ENCODE data around the gene DOCK10. TPM values are rescaled to one million over a fixed set of nuclear protein-coding genes. Genes with fewer than 3 reads are reported as not detected.
A peak's percentile ranks its signal among the peaks of the same experiment; 100 is the strongest.

Gene DOCK10
- total and polyA plus RNA-seq, 7 donors, result 3.0 to 11.4 (median 5.4) TPM

- WGBS, 2 donors, result 36 to 64% methylated on average over 5 of the region's 5 CpGs
- Histone ChIP-seq H3K4me3 (no peak overlapping the region), H3K36me3 (no peaks in the 10 kb centered on the region), H3K4me1 (peaks cover 0 to 5% (median 2%) of the 10 kb centered on the region in 4 donors), H3K9me3 (no peaks in the 10 kb centered on the region), H3K27me3 (no peaks in the 10 kb centered on the region), H3K27ac (peak overlapping the region in 1 of 4 donors; percentile 39)
- no peak for TF ChIP-seq EP300 (IDR thresholded peaks at IDR 0.05)
- TF ChIP-seq POLR2A (IDR thresholded peaks at IDR 0.05), result no peak
- no peak for TF ChIP-seq POLR2AphosphoS5 (IDR thresholded peaks at IDR 0.05)
- no peak for TF ChIP-seq CTCF (IDR thresholded peaks at IDR 0.05)
- DNase-seq, result no peak
- intact Hi-C loops (cut with DNase I), result no loop called here
These were observed 112.1 kb downstream of the DOCK10 start for GRCh38 chr2:224930124-224930523.

GRCh38 chr2:224929512-224929911 lies 112.8 kb downstream of the DOCK10 start:
- no peak overlapping the region for H3K4me3 ChIP-seq
- H3K36me3 ChIP-seq, result no peaks in the 10 kb centered on the region
- no peak for DNase-seq
- H3K27ac ChIP-seq, result no peak overlapping the region
- peaks cover 0 to 4% (median under 1%) of the 10 kb centered on the region in 4 donors for H3K4me1 ChIP-seq
- TF ChIP-seq POLR2AphosphoS5 (IDR thresholded peaks at IDR 0.05), result no peak
- no peak for TF ChIP-seq CTCF (IDR thresholded peaks at IDR 0.05)
- TF ChIP-seq EP300 (IDR thresholded peaks at IDR 0.05), result no peak
- no peak for TF ChIP-seq POLR2A (IDR thresholded peaks at IDR 0.05)
- intact Hi-C loops (cut with DNase I), result no loop called here
- WGBS, 2 donors, result 25 to 81% methylated on average over 3 of the region's 3 CpGs
- H3K27me3 ChIP-seq, result no peaks in the 10 kb centered on the region
- no peaks in the 10 kb centered on the region for H3K9me3 ChIP-seq

GRCh38 chr2:224927646-224928173 lies 114.6 kb downstream of the DOCK10 start:
- peak overlapping the region in 2 of 4 donors; percentile 34 to 68 for H3K27ac ChIP-seq
- no peak overlapping the region for H3K4me3 ChIP-seq
- intact Hi-C loops (cut with DNase I), result no loop called here
- H3K27me3 ChIP-seq, result no peaks in the 10 kb centered on the region
- TF ChIP-seq POLR2A (IDR thresholded peaks at IDR 0.05) (no peak), POLR2AphosphoS5 (IDR thresholded peaks at IDR 0.05) (no peak), EP300 (IDR thresholded peaks at IDR 0.05) (no peak), CTCF (IDR thresholded peaks at IDR 0.05) (no peak)
- no peaks in the 10 kb centered on the region for H3K36me3 ChIP-seq
- H3K4me1 ChIP-seq, result peaks cover 0 to 4% (median 0%) of the 10 kb centered on the region in 4 donors
- no peaks in the 10 kb centered on the region for H3K9me3 ChIP-seq
- DNase-seq, result no peak
- 33 to 36% methylated on average over 7 of the region's 7 CpGs for WGBS, 2 donors

- H3K27ac ChIP-seq, result peak overlapping the region in 2 of 4 donors; percentile 34 to 68
- H3K4me1 ChIP-seq, result peaks cover 0 to 4% (median 0%) of the 10 kb centered on the region in 4 donors
- WGBS, 2 donors, result 51 to 54% methylated on average over 2 of the region's 2 CpGs
- no peaks in the 10 kb centered on the region for H3K9me3 ChIP-seq
- H3K27me3 ChIP-seq, result no peaks in the 10 kb centered on the region
- TF ChIP-seq POLR2A (IDR thresholded peaks at IDR 0.05), result no peak
- TF ChIP-seq POLR2AphosphoS5 (IDR thresholded peaks at IDR 0.05), result no peak
- TF ChIP-seq EP300 (IDR thresholded peaks at IDR 0.05), result no peak
- no peak for TF ChIP-seq CTCF (IDR thresholded peaks at IDR 0.05)
- intact Hi-C loops (cut with DNase I), result no loop called here
- H3K4me3 ChIP-seq, result no peak overlapping the region
- no peak for DNase-seq
- H3K36me3 ChIP-seq, result no peaks in the 10 kb centered on the region
These were observed 115.3 kb downstream of the DOCK10 start for GRCh38 chr2:224927011-224927410.

GRCh38 chr2:224925810-224926100 lies 116.5 kb downstream of the DOCK10 start:
- no peak overlapping the region for H3K4me3 ChIP-seq
- no peaks in the 10 kb centered on the region for H3K4me1 ChIP-seq
- no peak for TF ChIP-seq POLR2A (IDR thresholded peaks at IDR 0.05)
- no peak for TF ChIP-seq POLR2AphosphoS5 (IDR thresholded peaks at IDR 0.05)
- TF ChIP-seq EP300 (IDR thresholded peaks at IDR 0.05), result no peak
- TF ChIP-seq CTCF (IDR thresholded peaks at IDR 0.05), result no peak
- intact Hi-C loops (cut with DNase I), result no loop called here
- no peaks in the 10 kb centered on the region for H3K9me3 ChIP-seq
- peak overlapping the region in 1 of 4 donors; percentile 68 for H3K27ac ChIP-seq
- no peaks in the 10 kb centered on the region for H3K36me3 ChIP-seq
- no peaks in the 10 kb centered on the region for H3K27me3 ChIP-seq
- no peak for DNase-seq

Measured in sigmoid colon (tissue), 7 donors.